HepG2 (cell line): ENCODE data around the gene BEX5. TPM values are rescaled to one million over a fixed set of nuclear protein-coding genes. Genes with fewer than 3 reads are reported as not detected.

Source experiments
- ATAC-seq: fragments of 200-7000 bp; cut with Tn5 transposase; 3 replicates; pipeline ENCODE4 v1.9.1; 2020; ENCODE audit warnings: mild to moderate bottlenecking, moderate library complexity
- BruUV-seq: library from RNA; stranded (reverse); fragments of 400-500 nt; replicated peaks from 2 replicates; lab custom pipeline; 2021; lab: Mats Ljungman, UMichigan
- CTCF ChIA-PET: fragments of 300-600 bp; formaldehyde crosslinking; extraction: SDS; loops from one replicate; lab custom pipeline; 2021; ENCODE audit warnings: low total read pairs, inconsistent platforms, low intra/inter-chr PET ratio; lab: Yijun Ruan, JAX
- POLR2A ChIA-PET: fragments of 350-600 bp; sonication (Branson Sonifier 250); formaldehyde crosslinking; loops from one replicate; lab custom pipeline; 2020; ENCODE audit warnings: antibody characterized with exemption, inconsistent platforms; lab: Yijun Ruan, JAX
- DNase-seq: peaks from one replicate; pipeline ENCODE4 v3.0.0-alpha.2; 2015; ENCODE audit warnings: low spot score
- FAIRE-seq: peaks from 3 replicates; lab custom pipeline; 2011; peaks lifted over from hg19 to GRCh38; lab: Jason Lieb, UNC
- H2AFZ ChIP-seq: one replicate; pipeline ENCODE4 v1.6.1; 2011; ENCODE audit warnings: low read length, inconsistent platforms
- H3K27ac ChIP-seq: fragments of 300-600 bp; 3 replicates; pipeline ENCODE4 v1.8.0; 2011; ENCODE audit warnings: mixed run types, mild to moderate bottlenecking, mixed read lengths, low read length, inconsistent platforms; ENCODE audit not compliant: insufficient read depth; ENCODE audit errors: extremely low read length
- H3K27me3 ChIP-seq, 2 experiments: fragments of 200-600 bp in 1 of 2; 2 replicates in 1 of 2; 3 replicates in 1 of 2; pipeline versions ENCODE4 v1.6.0 to v1.8.0; 2011; ENCODE audit warnings: low read length in 2 of 2, mild to moderate bottlenecking in 2 of 2, moderate library complexity in 2 of 2, inconsistent platforms in 1 of 2; ENCODE audit not compliant: insufficient read depth in 2 of 2, control insufficient read depth in 1 of 2
- H3K36me3 ChIP-seq, 2 experiments: fragments of 200-600 bp in 1 of 2; replicated peaks in 1 of 2; 2 replicates in 1 of 2; 3 replicates in 1 of 2; pipeline versions ENCODE4 v1.5.1 to v1.8.0; 2011; ENCODE audit warnings: low read length in 2 of 2, inconsistent platforms in 1 of 2; ENCODE audit not compliant: insufficient read depth in 2 of 2, control insufficient read depth in 1 of 2
- H3K4me1 ChIP-seq: 2 replicates; pipeline ENCODE4 v1.5.1; 2012; ENCODE audit warnings: low read length, inconsistent platforms; ENCODE audit not compliant: insufficient read depth
- H3K4me2 ChIP-seq: 2 replicates; pipeline ENCODE4 v1.6.0; 2011; ENCODE audit warnings: low read depth, low read length, inconsistent platforms
- H3K4me3 ChIP-seq, 3 experiments: fragments of 200-600 bp in 1 of 3; sonication (generic), shearing (Covaris generic) in 1 of 3; replicated peaks in 1 of 3; 2 replicates each; pipeline ENCODE4 v1.5.1; 2011 to 2016; ENCODE audit warnings: low read length in 3 of 3, inconsistent platforms in 2 of 3, low read depth in 2 of 3, mild to moderate bottlenecking in 2 of 3, control low read depth in 1 of 3, mixed read lengths in 1 of 3; ENCODE audit not compliant: insufficient read depth in 1 of 3
- H3K79me2 ChIP-seq: one replicate; pipeline ENCODE4 v1.6.1; 2011; ENCODE audit warnings: low read length, inconsistent platforms; ENCODE audit not compliant: insufficient read depth
- H3K9ac ChIP-seq: 2 replicates; pipeline ENCODE4 v1.6.0; 2011; ENCODE audit warnings: mild to moderate bottlenecking, low read depth, low read length, inconsistent platforms; ENCODE audit not compliant: insufficient read depth
- H3K9me3 ChIP-seq: 2 replicates; pipeline ENCODE4 v1.5.1; 2012; ENCODE audit warnings: mild to moderate bottlenecking, low read length
- H4K20me1 ChIP-seq: 2 replicates; pipeline ENCODE4 v1.6.0; 2011; ENCODE audit warnings: inconsistent platforms, mild to moderate bottlenecking, low read length, moderate library complexity; ENCODE audit not compliant: insufficient read depth
- ATRX ChIP-seq: sonication (generic); formaldehyde crosslinking; IDR thresholded peaks from 2 replicates; pipeline ENCODE4 v1.4.0; 2020; ENCODE audit warnings: missing genetic modification reagents, borderline replicate concordance
- BCL6 ChIP-seq: IDR thresholded peaks from 2 replicates; pipeline ENCODE4 v1.6.1; 2016; ENCODE audit warnings: missing genetic modification reagents, missing compliant biosample characterization
- CBX2 ChIP-seq, 2 experiments: fragments of 200-600 bp in 1 of 2; sonication (generic); formaldehyde crosslinking in 1 of 2; IDR thresholded peaks; 2 replicates each; pipeline versions ENCODE4 v1.7.0 to v1.8.1; 2018 to 2022; ENCODE audit warnings: low read depth in 2 of 2, low read length in 1 of 2, mild to moderate bottlenecking in 1 of 2, missing genetic modification reagents in 1 of 2
- KDM4B ChIP-seq: sonication (generic); formaldehyde crosslinking; IDR thresholded peaks from 2 replicates; pipeline ENCODE4 v1.4.0; 2020; ENCODE audit warnings: missing genetic modification reagents
- LRRFIP1 ChIP-seq: sonication (generic); formaldehyde crosslinking; conservative IDR thresholded peaks from 2 replicates; pipeline ENCODE4 v1.4.0; 2020; ENCODE audit warnings: missing genetic modification reagents
- RFX1 ChIP-seq: fragments of 450-650 bp; IDR thresholded peaks from 2 replicates; pipeline ENCODE4 v1.6.1; 2017
- ZBTB3 ChIP-seq: sonication (generic); formaldehyde crosslinking; IDR thresholded peaks from 2 replicates; pipeline ENCODE4 v1.4.0; 2020; ENCODE audit warnings: low read depth, mild to moderate bottlenecking, moderate library complexity, missing genetic modification reagents, borderline replicate concordance
- ZNF557 ChIP-seq: sonication (generic); formaldehyde crosslinking; IDR thresholded peaks from 2 replicates; pipeline ENCODE4 v1.4.0; 2020; ENCODE audit warnings: missing genetic modification reagents
- ZNF616 ChIP-seq: sonication (generic); formaldehyde crosslinking; IDR thresholded peaks from 2 replicates; pipeline ENCODE4 v1.5.0; 2020; ENCODE audit warnings: low read depth, mild to moderate bottlenecking, missing genetic modification reagents
- WGBS: methylation state at CpG from one replicate; pipeline ENCODE4 v1.1.6; 2017; ENCODE audit warnings: low lambda C conversion rate; 5-methylcytosine and 5-hydroxymethylcytosine counted together
- in situ Hi-C: cut with HindIII; loops from 2 replicates; pipeline ENCODE4 v1.10.0; 2017; ENCODE audit warnings: low pct_unique_long_range_greater_than_20kb; ENCODE audit not compliant: extremely low pct_ligation_motif_present
- intact Hi-C: fragments of 100-400 bp; cut with micrococcal nuclease; formaldehyde crosslinking; loops from one replicate; pipeline ENCODE4 v1.10.0; 2022; ENCODE audit not compliant: unreplicated experiment
- polyA plus RNA-seq, 8 experiments: library from polyadenylated mRNA; depleted of rRNA in 3 of 8; stranded (reverse) in 7 of 8; unstranded in 1 of 8; fragments of >200 nt; fragmentation: Illumina TruSeq in 4 of 8; extraction: Trizol in 4 of 8; gene quantifications; 2 replicates each; pipeline versions ENCODE4 v1.2.1 to v1.2.3, GENCODE V29; 2011 to 2016; ENCODE audit warnings: low read depth in 4 of 8, missing spikeins in 1 of 8, mixed read lengths in 1 of 8; ENCODE audit not compliant: insufficient read depth in 1 of 8
- total RNA-seq, 5 experiments: library from RNA; depleted of rRNA; stranded (reverse); fragments of >200 nt; fragmentation: Illumina TruSeq; extraction: Trizol; gene quantifications; 2 replicates each; pipeline ENCODE4 v1.2.3, GENCODE V29; 2016; ENCODE audit warnings: low read depth in 1 of 5

The BEX5 gene
- total and polyA plus RNA-seq, 2 of the 13 experiments (the other 11 are each of a cell fraction or from before 2014, with no cell fraction given) = not detected

- H3K27me3 ChIP-seq = no peaks in the 10 kb centered on the region; a peak in 1 of 5 replicates
- ATAC-seq (no peak), DNase-seq (no peak), FAIRE-seq (peak; percentile 15)
- H3K4me1 ChIP-seq = no peaks in the 10 kb centered on the region
- ChIA-PET POLR2A (no interaction called here), CTCF (no interaction called here)
- no peak overlapping the region for H2AFZ ChIP-seq
- H4K20me1 ChIP-seq = no peaks in the 10 kb centered on the region
- intact Hi-C loops = no loop called here
- in situ Hi-C loops = no loop called here
- H3K4me3 ChIP-seq = no peak overlapping the region
- H3K4me2 ChIP-seq = no peak overlapping the region
- H3K9ac ChIP-seq = no peak overlapping the region
- no peak for TF ChIP-seq BCL6 (CRISPR knock-in tag)
- TF ChIP-seq KDM4B (CRISPR knock-in tag) = no peak
- no peak for TF ChIP-seq ATRX (CRISPR knock-in tag)
- TF ChIP-seq LRRFIP1 = no peak
- no peak for TF ChIP-seq ZBTB3 (CRISPR knock-in tag)
- no peak for TF ChIP-seq ZNF616 (CRISPR knock-in tag)
- no peak for TF ChIP-seq ZNF557 (CRISPR knock-in tag)
- TF ChIP-seq CBX2 (IDR thresholded peaks at IDR 0.05; ENCODE audit: low read depth, low read length) = no peak
- TF ChIP-seq CBX2 (CRISPR knock-in tag; IDR thresholded peaks at IDR 0.05; ENCODE audit: low read depth) = no peak
- no peak for TF ChIP-seq RFX1
- H3K36me3 ChIP-seq = no peaks in the 10 kb centered on the region
- no TSS peak for BruUV-seq
- H3K79me2 ChIP-seq = no peaks in the 10 kb centered on the region
- no peak overlapping the region for H3K27ac ChIP-seq
- WGBS = 0% methylated on average over 1 of the region's 1 CpG
- no peaks in the 10 kb centered on the region for H3K9me3 ChIP-seq
Observed at GRCh38 chrX:102129473-102129872, 26.3 kb downstream of the BEX5 start.
